ENCODE data around the gene WSB1. TPM values are rescaled to one million over a fixed set of nuclear protein-coding genes. Genes with fewer than 3 reads are reported as not detected.

WSB1 gene
- total and polyA plus RNA-seq, 9 of the 15 experiments (the other 6 are each of a cell fraction or from before 2014, with no cell fraction given), result 22.8 to 229 (median 81.1) TPM

DNA sequence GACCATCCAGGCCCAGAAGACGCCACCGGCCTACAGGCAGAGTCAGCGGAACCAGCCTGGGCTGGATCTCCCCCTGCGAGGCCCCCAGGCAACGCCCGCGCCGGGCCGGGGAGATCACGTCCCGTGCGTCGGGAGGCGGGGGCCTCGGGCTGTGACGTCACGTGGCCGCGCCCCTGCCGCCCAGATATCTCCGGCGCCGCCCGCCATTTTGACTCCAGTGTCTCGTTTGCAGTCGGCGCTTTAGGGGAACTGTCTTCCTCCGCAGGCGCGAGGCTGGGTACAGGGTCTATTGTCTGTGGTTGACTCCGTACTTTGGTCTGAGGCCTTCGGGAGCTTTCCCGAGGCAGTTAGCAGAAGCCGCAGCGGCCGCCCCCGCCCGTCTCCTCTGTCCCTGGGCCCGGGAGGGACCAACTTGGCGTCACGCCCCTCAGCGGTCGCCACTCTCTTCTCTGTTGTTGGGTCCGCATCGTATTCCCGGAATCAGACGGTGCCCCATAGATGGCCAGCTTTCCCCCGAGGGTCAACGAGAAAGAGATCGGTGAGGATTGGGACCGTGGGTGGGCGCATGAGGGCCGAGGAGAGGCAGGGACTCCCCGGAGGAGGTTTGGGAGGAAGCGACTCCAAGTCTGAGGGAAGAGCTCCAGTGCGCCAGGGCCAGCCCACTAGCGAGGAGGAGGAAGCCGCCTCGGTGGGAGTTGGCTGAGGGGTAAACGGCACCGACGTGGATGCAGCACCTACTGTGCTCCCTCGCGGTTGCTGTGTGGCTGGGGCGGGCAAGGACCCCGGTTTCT is at the start of gene WSB1 (continued):
- TF ChIP-seq ZHX1 (conservative IDR thresholded peaks at IDR 0.05; ENCODE audit: low read length), result no peak
- peak in 1 of 2 experiments; percentile 16; a peak in 1 of 4 replicates for TF ChIP-seq FOXK2 (conservative IDR thresholded peaks at IDR 0.05 in 1 of 2, IDR thresholded peaks at IDR 0.05 in 1 of 2; ENCODE audit: low read depth in 2 of 2)
- TF ChIP-seq FIP1L1 (IDR thresholded peaks at IDR 0.05; ENCODE audit: low read depth, low read length, poor library complexity, severe bottlenecking), result no peak
- TF ChIP-seq ZNF408 (CRISPR knock-in tag; IDR thresholded peaks at IDR 0.05; ENCODE audit: low read depth), result no peak
- peak; percentile 45; the same call in 1 of the 2 replicates for TF ChIP-seq CHD2 (IDR thresholded peaks at IDR 0.05; ENCODE audit: low read depth, low read length)
- TF ChIP-seq ZNF41 (CRISPR knock-in tag; conservative IDR thresholded peaks at IDR 0.05), result no peak
- no peak for TF ChIP-seq SRF (CRISPR knock-in tag; IDR thresholded peaks at IDR 0.05)
- no peak for TF ChIP-seq DNMT1 (IDR thresholded peaks at IDR 0.05)
- TF ChIP-seq ZNF717 (CRISPR knock-in tag; IDR thresholded peaks at IDR 0.05), result no peak
- no peak for TF ChIP-seq HMG20A (CRISPR knock-in tag; conservative IDR thresholded peaks at IDR 0.05)
- TF ChIP-seq FOS (IDR thresholded peaks at IDR 0.05; ENCODE audit: extremely low read depth, insufficient read length), result no peak
- TF ChIP-seq SMARCB1 (IDR thresholded peaks at IDR 0.05; ENCODE audit: insufficient read length, low read depth), result no peak
- no peak for TF ChIP-seq ZNF124 (CRISPR knock-in tag; IDR thresholded peaks at IDR 0.05)
- TF ChIP-seq FUS (optimal IDR thresholded peaks at IDR 0.05; ENCODE audit: low read depth, low read length), result no peak
- TF ChIP-seq NR2C1 (IDR thresholded peaks at IDR 0.05), result no peak
- no peak for TF ChIP-seq NR2C1 (tag; IDR thresholded peaks at IDR 0.05)
- TF ChIP-seq U2AF2 (optimal IDR thresholded peaks at IDR 0.05; ENCODE audit: low read depth, low read length), result no peak
- no peak for TF ChIP-seq ZNF830 (CRISPR knock-in tag; IDR thresholded peaks at IDR 0.05)
- no peak for TF ChIP-seq ZNF212 (CRISPR knock-in tag; IDR thresholded peaks at IDR 0.05)
- TF ChIP-seq PRMT5 (CRISPR knock-in tag; IDR thresholded peaks at IDR 0.05), result no peak
- TF ChIP-seq RBFOX2 (IDR thresholded peaks at IDR 0.05; ENCODE audit: low read depth, low read length), result peak; percentile 100
- no peak for TF ChIP-seq PTRF (tag; IDR thresholded peaks at IDR 0.05)
- TF ChIP-seq PRPF4 (IDR thresholded peaks at IDR 0.05; ENCODE audit: insufficient read depth, low read depth, low read length, poor library complexity, severe bottlenecking), result peak; percentile 46
- TF ChIP-seq, protein P1, sequence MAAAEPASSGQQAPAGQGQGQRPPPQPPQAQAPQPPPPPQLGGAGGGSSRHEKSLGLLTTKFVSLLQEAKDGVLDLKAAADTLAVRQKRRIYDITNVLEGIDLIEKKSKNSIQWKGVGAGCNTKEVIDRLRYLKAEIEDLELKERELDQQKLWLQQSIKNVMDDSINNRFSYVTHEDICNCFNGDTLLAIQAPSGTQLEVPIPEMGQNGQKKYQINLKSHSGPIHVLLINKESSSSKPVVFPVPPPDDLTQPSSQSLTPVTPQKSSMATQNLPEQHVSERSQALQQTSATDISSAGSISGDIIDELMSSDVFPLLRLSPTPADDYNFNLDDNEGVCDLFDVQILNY (CRISPR knock-in tag; IDR thresholded peaks at IDR 0.05), result no peak
- no peak for TF ChIP-seq NR3C1 (CRISPR knock-in tag; IDR thresholded peaks at IDR 0.05)
- no peak for TF ChIP-seq ARNT (IDR thresholded peaks at IDR 0.05)
